Measurements from ENCODE around the gene ODAD4.

The ODAD4 gene

GRCh38 chr17:41942626-41943373 is 12.4 kb downstream of the ODAD4 start:
- no peak overlapping the region for H3K27ac ChIP-seq (ENCODE audit: low read length)
- no peaks in the 10 kb centered on the region for H3K4me1 ChIP-seq (ENCODE audit: low read length)
- H3K79me2 ChIP-seq (ENCODE audit: low read length): no peaks in the 10 kb centered on the region
- H3K9ac ChIP-seq (ENCODE audit: low read length): no peak overlapping the region
- no peaks in the 10 kb centered on the region for H3K9me3 ChIP-seq (ENCODE audit: insufficient read depth, low read length)
- H3K36me3 ChIP-seq (replicated peaks; ENCODE audit: low read depth, low read length): no peaks in the 10 kb centered on the region
- H3K4me2 ChIP-seq (ENCODE audit: low read length): no peak overlapping the region
- H4K20me1 ChIP-seq (ENCODE audit: insufficient read depth, low read length): no peaks in the 10 kb centered on the region
- TF ChIP-seq EZH2phosphoT487 (IDR thresholded peaks at IDR 0.05; ENCODE audit: low read depth) (no peak), CTCF (IDR thresholded peaks at IDR 0.05; ENCODE audit: low read depth, low read length) (no peak)
- H3K4me3 ChIP-seq (ENCODE audit: low read length): no peak overlapping the region
- no peaks in the 10 kb centered on the region for H3K27me3 ChIP-seq (ENCODE audit: low read depth, low read length)
- no peak overlapping the region for H2AFZ ChIP-seq (ENCODE audit: low read depth, low read length)

GRCh38 chr17:41943492-41943891 is 13.1 kb downstream of the ODAD4 start:
- Histone ChIP-seq H4K20me1 (ENCODE audit: insufficient read depth, low read length) (no peaks in the 10 kb centered on the region), H3K27ac (ENCODE audit: low read length) (no peak overlapping the region), H3K4me3 (ENCODE audit: low read length) (no peak overlapping the region), H3K9ac (ENCODE audit: low read length) (no peak overlapping the region), H3K9me3 (ENCODE audit: insufficient read depth, low read length) (no peaks in the 10 kb centered on the region), H3K36me3 (replicated peaks; ENCODE audit: low read depth, low read length) (no peaks in the 10 kb centered on the region), H3K79me2 (ENCODE audit: low read length) (no peaks in the 10 kb centered on the region), H3K4me1 (ENCODE audit: low read length) (no peaks in the 10 kb centered on the region), H3K4me2 (ENCODE audit: low read length) (no peak overlapping the region), H3K27me3 (ENCODE audit: low read depth, low read length) (no peaks in the 10 kb centered on the region), H2AFZ (ENCODE audit: low read depth, low read length) (no peak overlapping the region)
- no peak for TF ChIP-seq EZH2phosphoT487 (IDR thresholded peaks at IDR 0.05; ENCODE audit: low read depth)
- no peak for TF ChIP-seq CTCF (IDR thresholded peaks at IDR 0.05; ENCODE audit: low read depth, low read length)

- Histone ChIP-seq H3K36me3 (replicated peaks; ENCODE audit: low read depth, low read length) (no peaks in the 10 kb centered on the region), H4K20me1 (ENCODE audit: insufficient read depth, low read length) (no peaks in the 10 kb centered on the region), H3K4me2 (ENCODE audit: low read length) (no peak overlapping the region), H3K27me3 (ENCODE audit: low read depth, low read length) (no peaks in the 10 kb centered on the region), H2AFZ (ENCODE audit: low read depth, low read length) (no peak overlapping the region), H3K9me3 (ENCODE audit: insufficient read depth, low read length) (no peaks in the 10 kb centered on the region), H3K9ac (ENCODE audit: low read length) (no peak overlapping the region), H3K4me1 (ENCODE audit: low read length) (no peaks in the 10 kb centered on the region), H3K4me3 (ENCODE audit: low read length) (no peak overlapping the region), H3K27ac (ENCODE audit: low read length) (no peak overlapping the region), H3K79me2 (ENCODE audit: low read length) (no peaks in the 10 kb centered on the region)
- TF ChIP-seq EZH2phosphoT487 (IDR thresholded peaks at IDR 0.05; ENCODE audit: low read depth): no peak
- TF ChIP-seq CTCF (IDR thresholded peaks at IDR 0.05; ENCODE audit: low read depth, low read length): no peak
These were observed 14.5 kb downstream of the ODAD4 start for GRCh38 chr17:41944943-41945342.

GRCh38 chr17:41948762-41949460 is 18.5 kb downstream of the ODAD4 start:
- Histone ChIP-seq H3K4me3 (ENCODE audit: low read length) (no peak overlapping the region), H3K4me2 (ENCODE audit: low read length) (no peak overlapping the region)
- no peak for TF ChIP-seq CTCF (IDR thresholded peaks at IDR 0.05; ENCODE audit: low read depth, low read length)
- no peak for TF ChIP-seq EZH2phosphoT487 (IDR thresholded peaks at IDR 0.05; ENCODE audit: low read depth)

More at GRCh38 chr17:41948762-41949460, 18.5 kb downstream of the ODAD4 start:
- no peaks in the 10 kb centered on the region for H3K79me2 ChIP-seq (ENCODE audit: low read length)
- no peaks in the 10 kb centered on the region for H4K20me1 ChIP-seq (ENCODE audit: insufficient read depth, low read length)
- H3K4me1 ChIP-seq (ENCODE audit: low read length): no peaks in the 10 kb centered on the region
- no peak overlapping the region for H2AFZ ChIP-seq (ENCODE audit: low read depth, low read length)
- no peak overlapping the region for H3K27ac ChIP-seq (ENCODE audit: low read length)
- no peak overlapping the region for H3K9ac ChIP-seq (ENCODE audit: low read length)
- no peaks in the 10 kb centered on the region for H3K36me3 ChIP-seq (replicated peaks; ENCODE audit: low read depth, low read length)
- H3K9me3 ChIP-seq (ENCODE audit: insufficient read depth, low read length): no peaks in the 10 kb centered on the region
- no peaks in the 10 kb centered on the region for H3K27me3 ChIP-seq (ENCODE audit: low read depth, low read length)
